ENCODE results near the gene LIF. TPM values are rescaled to one million over a fixed set of nuclear protein-coding genes. Genes with fewer than 3 reads are reported as not detected.

Gene LIF
- total RNA-seq, 1 experiment from 2014 or later, result 50.2 TPM

- DNase-seq (ENCODE audit: low spot score), result no peak
Measured at GRCh38 chr22:30190574-30190973, 56.0 kb downstream of the LIF start.

Other genes starting within 250 kb of the LIF start
- gene HORMAD2, start 166.3 kb downstream of the LIF start, total RNA-seq (2014; rRNA removed; shearing (Covaris generic)), result not detected in 2 replicates
- gene OSM, start 20.1 kb upstream of the LIF start, total RNA-seq (2014; rRNA removed; shearing (Covaris generic)), result not detected in 2 replicates
- gene CASTOR1, start 42.7 kb upstream of the LIF start, total RNA-seq (2014; rRNA removed; shearing (Covaris generic)), result 1.5 and 2.0 TPM in 2 replicates
- 17.2 and 17.4 TPM in 2 replicates for gene TBC1D10A, start 80.2 kb upstream of the LIF start, total RNA-seq (2014; rRNA removed; shearing (Covaris generic))
- 42.3 and 50.8 TPM in 2 replicates for gene SF3A1, start 110.1 kb upstream of the LIF start, total RNA-seq (2014; rRNA removed; shearing (Covaris generic))
- gene CCDC157, start 110.2 kb upstream of the LIF start, total RNA-seq (2014; rRNA removed; shearing (Covaris generic)), result 3.6 and 5.5 TPM in 2 replicates
- 4.8 and 9.5 TPM in 2 replicates for gene RNF215, start 140.7 kb upstream of the LIF start, total RNA-seq (2014; rRNA removed; shearing (Covaris generic))
- 2.2 and 3.0 TPM in 2 replicates for gene SEC14L2, start 150.3 kb upstream of the LIF start, total RNA-seq (2014; rRNA removed; shearing (Covaris generic))
- 43.7 and 46.8 TPM in 2 replicates for gene MTFP1, start 179.0 kb upstream of the LIF start, total RNA-seq (2014; rRNA removed; shearing (Covaris generic))
- gene SEC14L3, start 225.3 kb upstream of the LIF start, total RNA-seq (2014; rRNA removed; shearing (Covaris generic)), result not detected in 2 replicates

Data from HT-29 (cell line).